OCI-LY3 (cell line): ENCODE results near the gene ZNF280C.

Experiments used
- CTCF ChIP-seq: fragments of 200-600, 300-600 bp; sonication (generic); IDR thresholded peaks from 2 replicates; pipeline ENCODE4 v1.5.1; 2014; ENCODE audit warnings: antibody characterized with exemption, low read length, low read depth
- EZH2phosphoT487 ChIP-seq: fragments of 200-600 bp; shearing (Covaris generic); IDR thresholded peaks from 2 replicates; pipeline ENCODE4 v1.6.1; 2018; ENCODE audit warnings: antibody characterized with exemption, mixed run types, low read depth

- no peak for TF ChIP-seq CTCF
- no peak for TF ChIP-seq EZH2phosphoT487
These were observed 39.8 kb downstream of the ZNF280C start for GRCh38 chrX:130228871-130229270.
